Measurements from ENCODE around the gene SDC3.

The SDC3 gene

DNA sequence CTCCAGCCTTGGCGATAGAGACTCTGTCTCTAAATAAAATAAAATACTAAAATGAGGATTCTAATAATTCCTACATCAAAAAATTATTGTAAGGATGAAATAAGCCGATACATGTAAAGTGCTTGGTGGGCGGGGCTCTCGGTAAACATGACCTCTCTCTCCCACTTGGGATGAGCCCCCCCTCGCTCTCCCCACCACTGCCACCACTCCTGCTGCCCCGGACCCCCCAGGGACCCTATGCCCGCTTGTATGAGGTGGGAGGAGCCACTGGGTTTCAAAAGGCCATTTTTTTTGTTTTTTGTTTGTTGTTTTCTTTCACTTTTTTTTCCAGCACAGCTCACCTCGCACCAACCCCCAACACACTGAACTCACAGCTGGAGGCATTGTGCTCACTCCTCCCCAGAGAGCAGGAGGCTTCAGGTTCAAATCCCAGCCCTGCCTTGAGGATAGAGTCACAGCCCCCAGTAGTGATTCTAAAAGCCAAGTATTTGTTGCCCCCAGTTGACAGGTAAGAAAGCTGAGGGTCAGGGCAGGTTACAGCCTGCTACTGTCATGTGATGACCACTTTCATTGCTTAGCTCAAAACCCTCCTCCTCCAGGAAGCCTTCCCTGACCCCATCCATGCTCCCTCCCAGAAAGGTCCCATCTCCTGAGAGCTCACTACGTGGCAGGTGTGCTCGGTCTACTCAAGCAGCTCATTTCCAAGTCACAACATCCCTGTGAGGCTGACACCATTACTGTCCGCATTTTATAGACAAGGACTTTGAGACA lies 4.2 kb downstream of the SDC3 start:
- Histone ChIP-seq H3K9ac (no peak overlapping the region), H3K4me2 (ENCODE audit: low read length) (no peak overlapping the region), H2AFZ (no peak overlapping the region), H3K4me3 (ENCODE audit: low read depth, low read length) (no peak overlapping the region), H3K27me3 (ENCODE audit: control insufficient read depth, insufficient read depth, low read length) (no peaks in the 10 kb centered on the region), H3K4me1 (no peaks in the 10 kb centered on the region), H3K79me2 (no peaks in the 10 kb centered on the region), H3K36me3 (ENCODE audit: control insufficient read depth, insufficient read depth, low read length) (no peaks in the 10 kb centered on the region), H3K27ac (no peak overlapping the region), H3K9me3 (ENCODE audit: control insufficient read depth, low read length) (no peaks in the 10 kb centered on the region)
- TF ChIP-seq, protein P1, sequence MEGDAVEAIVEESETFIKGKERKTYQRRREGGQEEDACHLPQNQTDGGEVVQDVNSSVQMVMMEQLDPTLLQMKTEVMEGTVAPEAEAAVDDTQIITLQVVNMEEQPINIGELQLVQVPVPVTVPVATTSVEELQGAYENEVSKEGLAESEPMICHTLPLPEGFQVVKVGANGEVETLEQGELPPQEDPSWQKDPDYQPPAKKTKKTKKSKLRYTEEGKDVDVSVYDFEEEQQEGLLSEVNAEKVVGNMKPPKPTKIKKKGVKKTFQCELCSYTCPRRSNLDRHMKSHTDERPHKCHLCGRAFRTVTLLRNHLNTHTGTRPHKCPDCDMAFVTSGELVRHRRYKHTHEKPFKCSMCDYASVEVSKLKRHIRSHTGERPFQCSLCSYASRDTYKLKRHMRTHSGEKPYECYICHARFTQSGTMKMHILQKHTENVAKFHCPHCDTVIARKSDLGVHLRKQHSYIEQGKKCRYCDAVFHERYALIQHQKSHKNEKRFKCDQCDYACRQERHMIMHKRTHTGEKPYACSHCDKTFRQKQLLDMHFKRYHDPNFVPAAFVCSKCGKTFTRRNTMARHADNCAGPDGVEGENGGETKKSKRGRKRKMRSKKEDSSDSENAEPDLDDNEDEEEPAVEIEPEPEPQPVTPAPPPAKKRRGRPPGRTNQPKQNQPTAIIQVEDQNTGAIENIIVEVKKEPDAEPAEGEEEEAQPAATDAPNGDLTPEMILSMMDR (IDR thresholded peaks at IDR 0.05), result no peak

DNA sequence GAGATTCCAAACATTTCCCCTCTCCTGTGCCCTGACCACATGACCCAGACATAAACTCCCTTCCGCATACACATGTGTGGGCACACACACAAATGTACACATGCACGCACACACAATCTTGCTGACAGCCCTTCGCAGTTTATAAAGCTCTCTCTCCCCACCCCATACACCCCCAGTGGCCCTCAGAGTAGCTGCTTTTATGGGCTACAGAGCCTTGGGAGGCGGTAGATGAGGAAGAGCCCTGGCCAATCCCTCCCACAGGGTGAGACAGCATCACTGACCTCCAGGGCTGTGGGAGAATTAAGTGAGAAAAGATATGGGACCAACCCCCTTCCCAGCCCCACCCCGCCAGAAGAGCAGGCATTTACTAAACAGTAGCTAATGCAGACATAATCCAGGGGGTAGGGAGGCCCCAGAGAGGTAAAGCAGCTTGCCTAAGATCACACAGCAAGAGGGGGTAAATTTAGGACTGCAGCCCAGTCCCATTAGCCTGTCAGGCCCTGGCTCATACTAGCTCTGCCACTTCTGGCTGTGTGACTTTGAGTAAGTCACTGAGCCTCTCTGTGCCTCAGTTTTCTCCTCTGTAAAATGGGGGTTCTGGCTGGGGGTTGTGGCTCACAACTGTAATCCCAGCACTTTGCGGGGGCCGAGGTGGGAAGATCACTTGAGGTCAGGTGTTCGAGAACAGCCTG lies 5.1 kb downstream of the SDC3 start:
- TF ChIP-seq, protein P1 (IDR thresholded peaks at IDR 0.05), result no peak
- H3K4me2 ChIP-seq (ENCODE audit: low read length), result no peak overlapping the region
- H3K79me2 ChIP-seq, result no peaks in the 10 kb centered on the region
- no peak overlapping the region for H3K27ac ChIP-seq
- no peaks in the 10 kb centered on the region for H3K36me3 ChIP-seq (ENCODE audit: control insufficient read depth, insufficient read depth, low read length)
- H3K9ac ChIP-seq, result no peak overlapping the region
- H3K9me3 ChIP-seq (ENCODE audit: control insufficient read depth, low read length), result no peaks in the 10 kb centered on the region
- H2AFZ ChIP-seq, result no peak overlapping the region
- no peaks in the 10 kb centered on the region for H3K4me1 ChIP-seq
- no peak overlapping the region for H3K4me3 ChIP-seq (ENCODE audit: low read depth, low read length)
- no peaks in the 10 kb centered on the region for H3K27me3 ChIP-seq (ENCODE audit: control insufficient read depth, insufficient read depth, low read length)

DNA sequence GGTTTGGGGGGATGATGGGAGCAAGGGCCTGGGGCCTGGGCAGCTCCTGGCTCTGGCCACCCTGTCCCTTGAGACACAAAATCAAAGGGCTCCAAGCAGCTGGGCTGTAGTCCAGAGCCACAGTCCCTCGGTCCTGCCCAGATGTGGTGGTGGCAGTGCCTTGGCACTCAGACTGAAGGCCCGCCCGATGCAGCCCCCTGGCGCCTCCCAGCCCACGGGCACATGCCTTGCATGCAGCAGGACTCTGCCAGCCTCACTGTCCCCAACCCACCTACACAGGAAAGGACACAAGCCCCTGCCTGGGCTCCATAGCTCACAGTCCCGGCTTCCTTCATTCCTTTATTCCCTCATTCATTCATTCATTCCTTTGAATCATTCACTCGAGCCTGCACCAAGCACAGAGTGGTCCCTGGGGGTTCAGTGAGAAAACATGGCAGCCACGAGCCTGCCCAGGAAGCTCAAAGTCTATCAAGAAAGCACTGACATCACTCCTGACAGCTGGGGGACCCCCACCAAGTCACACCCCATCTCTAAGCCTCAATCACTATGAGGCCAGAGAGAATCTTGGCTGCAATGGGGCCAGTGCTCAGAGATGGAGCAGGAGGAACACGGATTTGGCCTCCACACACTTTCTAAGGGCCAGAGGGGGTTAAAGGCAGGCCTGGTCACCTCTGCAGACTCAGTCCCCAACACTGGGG lies 5.8 kb downstream of the SDC3 start:
- H3K79me2 ChIP-seq, result no peaks in the 10 kb centered on the region
- no peaks in the 10 kb centered on the region for H3K9me3 ChIP-seq (ENCODE audit: control insufficient read depth, low read length)
- H3K27me3 ChIP-seq (ENCODE audit: control insufficient read depth, insufficient read depth, low read length), result no peaks in the 10 kb centered on the region
- no peaks in the 10 kb centered on the region for H3K36me3 ChIP-seq (ENCODE audit: control insufficient read depth, insufficient read depth, low read length)
- H3K27ac ChIP-seq, result no peak overlapping the region
- no peak overlapping the region for H3K4me2 ChIP-seq (ENCODE audit: low read length)
- TF ChIP-seq, protein P1 (IDR thresholded peaks at IDR 0.05), result no peak
- no peak overlapping the region for H3K9ac ChIP-seq
- H3K4me3 ChIP-seq (ENCODE audit: low read depth, low read length), result no peak overlapping the region
- no peaks in the 10 kb centered on the region for H3K4me1 ChIP-seq
- no peak overlapping the region for H2AFZ ChIP-seq

DNA sequence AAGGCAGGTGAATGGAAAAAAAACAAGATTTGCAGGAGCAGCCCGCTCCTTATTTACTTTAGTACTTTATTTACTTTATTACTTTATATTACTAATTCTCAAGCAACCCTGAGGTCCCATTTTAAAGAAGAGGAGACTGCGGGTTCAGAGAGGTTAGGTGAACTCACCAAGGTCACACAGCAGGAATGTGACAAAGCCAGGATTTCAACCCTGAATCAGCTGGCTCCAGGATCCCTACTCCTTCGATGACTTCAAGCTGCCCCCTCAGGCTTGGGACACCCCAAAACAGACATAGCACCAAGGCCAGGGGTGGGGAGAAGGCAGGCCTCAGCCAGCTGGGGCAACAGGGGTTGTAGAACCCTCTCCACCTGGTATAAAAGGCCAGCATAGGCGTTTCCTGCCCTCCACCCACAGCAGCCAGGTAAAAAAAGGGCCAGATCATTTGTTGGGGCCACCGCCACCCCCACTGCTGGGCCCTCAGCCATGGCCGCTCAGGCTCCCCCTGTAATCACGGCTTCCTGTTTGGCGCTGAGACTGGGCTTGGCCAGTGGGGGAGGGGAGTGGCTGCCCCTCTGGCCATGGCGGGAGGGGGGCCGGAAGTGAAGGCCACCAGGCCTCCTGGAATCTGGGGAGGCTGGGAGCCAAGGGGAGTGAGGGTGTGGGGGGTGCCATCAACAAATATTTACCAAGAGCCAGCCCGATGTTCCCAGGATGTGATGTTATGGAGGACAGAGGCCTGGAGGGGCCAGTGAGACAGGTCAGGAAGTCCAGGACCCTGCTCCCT lies 6.6 kb downstream of the SDC3 start:
- TF ChIP-seq, protein P1 (IDR thresholded peaks at IDR 0.05), result no peak
- H3K27ac ChIP-seq, result no peak overlapping the region
- no peak overlapping the region for H3K9ac ChIP-seq
- no peaks in the 10 kb centered on the region for H3K79me2 ChIP-seq
- H3K9me3 ChIP-seq (ENCODE audit: control insufficient read depth, low read length), result no peaks in the 10 kb centered on the region
- H3K4me2 ChIP-seq (ENCODE audit: low read length), result no peak overlapping the region
- H3K4me3 ChIP-seq (ENCODE audit: low read depth, low read length), result no peak overlapping the region
- H2AFZ ChIP-seq, result no peak overlapping the region
- H3K27me3 ChIP-seq (ENCODE audit: control insufficient read depth, insufficient read depth, low read length), result no peaks in the 10 kb centered on the region
- H3K36me3 ChIP-seq (ENCODE audit: control insufficient read depth, insufficient read depth, low read length), result no peaks in the 10 kb centered on the region
- no peaks in the 10 kb centered on the region for H3K4me1 ChIP-seq

All from parathyroid adenoma (tissue), 2 donors.